Cardiac muscle cell (in vitro differentiated cells and primary cell): Measurements from ENCODE around the gene PPP4R4. TPM values are rescaled to one million over a fixed set of nuclear protein-coding genes. Genes with fewer than 3 reads are reported as not detected.
"Not testable (repeated sequence)": the region's sequence is repeated elsewhere in the genome, so short reads cannot be mapped to it uniquely, and the experiment has no call there.

ENCODE experiments used
- DNase-seq, 2 donors: peaks; one replicate each; pipeline versions ENCODE4 v3.0.0 to v3.0.0-alpha.2; 2010 to 2017; ENCODE audit warnings: low read depth in 1 of 2, low spot score in 1 of 2
- H3K27ac ChIP-seq: fragments of 200-600 bp; sonication (generic); 2 replicates; pipeline ENCODE4 v1.5.1; 2016
- H3K27me3 ChIP-seq: fragments of 200-600 bp; sonication (generic); 2 replicates; pipeline ENCODE4 v1.6.0; 2016; ENCODE audit warnings: control low read depth
- H3K36me3 ChIP-seq: fragments of 200-600 bp; sonication (generic); 2 replicates; pipeline ENCODE4 v1.5.1; 2016; ENCODE audit warnings: control low read depth
- H3K4me1 ChIP-seq: fragments of 200-600 bp; sonication (generic); 2 replicates; pipeline ENCODE4 v1.8.1; 2017; ENCODE audit warnings: low read depth, mild to moderate bottlenecking, mixed run types
- H3K4me3 ChIP-seq: fragments of 200-600 bp; sonication (generic); 2 replicates; pipeline ENCODE4 v1.5.1; 2016; ENCODE audit warnings: mild to moderate bottlenecking
- H3K9me3 ChIP-seq: fragments of 200-600 bp; sonication (generic); 2 replicates; pipeline ENCODE4 v1.5.1; 2017; ENCODE audit warnings: low read depth, mild to moderate bottlenecking, control low read depth
- CTCF ChIP-seq: IDR thresholded peaks from 2 replicates; pipeline ENCODE4 v1.5.1; 2012; ENCODE audit warnings: low read depth, mild to moderate bottlenecking, low read length
- polyA plus RNA-seq: library from polyadenylated mRNA; unstranded; fragments of >200 nt; fragmentation: Nextera tagmentation; extraction: Ambion mirVana; gene quantifications from 2 replicates; pipeline ENCODE4 v1.2.1, GENCODE V29; 2016
- total RNA-seq: library from RNA; depleted of rRNA; stranded (reverse); fragments of >200 nt; gene quantifications from 2 replicates; pipeline ENCODE4 v1.2.3, GENCODE V29; 2016

Gene PPP4R4
- total and polyA plus RNA-seq, 2 experiments from 2014 or later: 0.59 to 9.8 TPM

GRCh38 chr14:94244182-94244581, 70.1 kb downstream of the PPP4R4 start:
- no peak overlapping the region for H3K27ac ChIP-seq
- no peak overlapping the region for H3K4me3 ChIP-seq
- H3K36me3 ChIP-seq: no peaks in the 10 kb centered on the region
- TF ChIP-seq CTCF: no peak
- no peaks in the 10 kb centered on the region for H3K27me3 ChIP-seq
- H3K4me1 ChIP-seq: no peaks in the 10 kb centered on the region
- no peak for DNase-seq
- no peaks in the 10 kb centered on the region for H3K9me3 ChIP-seq

- not testable (repeated sequence) for H3K4me1 ChIP-seq, DNase-seq, H3K27me3 ChIP-seq, H3K27ac ChIP-seq, H3K9me3 ChIP-seq, H3K4me3 ChIP-seq, H3K36me3 ChIP-seq
Measured at GRCh38 chr14:94264195-94264594, 90.1 kb downstream of the PPP4R4 start.

GRCh38 chr14:94267352-94267751, 93.2 kb downstream of the PPP4R4 start:
- TF ChIP-seq CTCF: no peak
- Histone ChIP-seq H3K27ac (no peak overlapping the region), H3K27me3 (no peaks in the 10 kb centered on the region), H3K9me3 (no peaks in the 10 kb centered on the region), H3K36me3 (no peaks in the 10 kb centered on the region), H3K4me3 (no peak overlapping the region), H3K4me1 (no peaks in the 10 kb centered on the region)
- no peak for DNase-seq

GRCh38 chr14:94268582-94268981, 94.5 kb downstream of the PPP4R4 start:
- H3K4me3 ChIP-seq, H3K4me1 ChIP-seq, H3K27ac ChIP-seq, H3K27me3 ChIP-seq, DNase-seq, H3K36me3 ChIP-seq, H3K9me3 ChIP-seq: not testable (repeated sequence)

- H3K4me1 ChIP-seq: no peaks in the 10 kb centered on the region
- H3K4me3 ChIP-seq: no peak overlapping the region
- no peaks in the 10 kb centered on the region for H3K27me3 ChIP-seq
- H3K36me3 ChIP-seq: no peaks in the 10 kb centered on the region
- DNase-seq: no peak
- no peak overlapping the region for H3K27ac ChIP-seq
- H3K9me3 ChIP-seq: no peaks in the 10 kb centered on the region
- TF ChIP-seq CTCF: no peak
Measured at GRCh38 chr14:94269156-94269555, 95.0 kb downstream of the PPP4R4 start.

- not testable (repeated sequence) for H3K4me1 ChIP-seq, H3K9me3 ChIP-seq, H3K27me3 ChIP-seq, H3K36me3 ChIP-seq, DNase-seq, H3K4me3 ChIP-seq, H3K27ac ChIP-seq
Measured at GRCh38 chr14:94276898-94277561, 102.9 kb downstream of the PPP4R4 start.

- H3K27ac ChIP-seq: no peak overlapping the region
- no peaks in the 10 kb centered on the region for H3K27me3 ChIP-seq
- DNase-seq: no peak
- no peak for TF ChIP-seq CTCF
- H3K36me3 ChIP-seq: no peaks in the 10 kb centered on the region
- H3K4me1 ChIP-seq: no peaks in the 10 kb centered on the region
- no peak overlapping the region for H3K4me3 ChIP-seq
- no peaks in the 10 kb centered on the region for H3K9me3 ChIP-seq
Measured at GRCh38 chr14:94278731-94279130, 104.6 kb downstream of the PPP4R4 start.
